SW480 (cell line): ENCODE measurements around the gene USP32.

Experiments
- DNase-seq: peaks from one replicate; pipeline ENCODE4 v3.0.0-alpha.2; 2016; ENCODE audit warnings: low spot score

USP32 gene

GRCh38 chr17:60173304-60173819 lies 218.6 kb downstream of the USP32 start:
- DNase-seq, result no peak

GRCh38 chr17:60171753-60172079 lies 220.2 kb downstream of the USP32 start:
- DNase-seq, result no peak

- no peak for DNase-seq
Observed at GRCh38 chr17:60170835-60171752, 220.8 kb downstream of the USP32 start.

GRCh38 chr17:60169921-60170817 lies 221.8 kb downstream of the USP32 start:
- no peak for DNase-seq

GRCh38 chr17:60168654-60169053 lies 223.3 kb downstream of the USP32 start:
- no peak for DNase-seq

- no peak for DNase-seq
Observed at GRCh38 chr17:60167065-60167741, 224.7 kb downstream of the USP32 start.

GRCh38 chr17:60165971-60166370 lies 226.0 kb downstream of the USP32 start:
- DNase-seq, result peak; percentile 44

- DNase-seq, result no peak
Observed at GRCh38 chr17:60165223-60165622, 226.7 kb downstream of the USP32 start.

- no peak for DNase-seq
Observed at GRCh38 chr17:60164697-60165096, 227.2 kb downstream of the USP32 start.

- DNase-seq, result no peak
Observed at GRCh38 chr17:60164164-60164563, 227.8 kb downstream of the USP32 start.

- DNase-seq, result no peak
Observed at GRCh38 chr17:60163108-60163784, 228.7 kb downstream of the USP32 start.

GRCh38 chr17:60161598-60162330 lies 230.2 kb downstream of the USP32 start:
- no peak for DNase-seq

- no peak for DNase-seq
Observed at GRCh38 chr17:60160829-60161501, 231.0 kb downstream of the USP32 start.

- DNase-seq, result no peak
Observed at GRCh38 chr17:60159479-60159866, 232.5 kb downstream of the USP32 start.

GRCh38 chr17:60158751-60159478 lies 233.0 kb downstream of the USP32 start:
- no peak for DNase-seq

GRCh38 chr17:60157487-60158040 lies 234.4 kb downstream of the USP32 start:
- no peak for DNase-seq

GRCh38 chr17:60156746-60157145 lies 235.2 kb downstream of the USP32 start:
- no peak for DNase-seq

GRCh38 chr17:60155815-60156214 lies 236.1 kb downstream of the USP32 start:
- DNase-seq, result no peak

GRCh38 chr17:60155427-60155814 lies 236.5 kb downstream of the USP32 start:
- DNase-seq, result no peak
